Panc1 (cell line): Measurements from ENCODE around the gene RIMOC1. TPM values are rescaled to one million over a fixed set of nuclear protein-coding genes. Genes with fewer than 3 reads are reported as not detected.

Experiments used
- ATAC-seq: fragments of 200-7000 bp; cut with Tn5 transposase; 2 replicates; pipeline ENCODE4 v1.9.1; 2020; ENCODE audit warnings: mild to moderate bottlenecking, moderate library complexity
- BruUV-seq: library from RNA; stranded (reverse); fragments of 400-500 nt; replicated peaks from 2 replicates; lab custom pipeline; 2021; lab: Mats Ljungman, UMichigan
- CTCF ChIA-PET: fragments of 300-600 bp; sonication (Branson Sonifier 250); formaldehyde crosslinking; loops from one replicate; lab custom pipeline; 2022; ENCODE audit warnings: antibody characterized with exemption; lab: Charles Lee
- POLR2A ChIA-PET: fragments of 300-600 bp; sonication (Branson Sonifier 250); formaldehyde crosslinking; loops from one replicate; lab custom pipeline; 2022; ENCODE audit warnings: antibody characterized with exemption; lab: Charles Lee
- DNase-seq: peaks from one replicate; pipeline ENCODE4 v3.0.0-alpha.2; 2010; ENCODE audit warnings: low read depth, low spot score
- H3K27ac ChIP-seq: 2 replicates; pipeline ENCODE4 v1.5.1; 2011; ENCODE audit warnings: mild to moderate bottlenecking, low read length, inconsistent platforms
- H3K27me3 ChIP-seq: fragments of 200-500 bp; sonication (Bioruptor generic); 2 replicates; pipeline ENCODE4 v1.6.0; 2014; ENCODE audit warnings: low read length, inconsistent platforms; ENCODE audit not compliant: control insufficient read depth, insufficient read depth
- H3K36me3 ChIP-seq: fragments of 200-500 bp; sonication (Bioruptor generic); 2 replicates; pipeline ENCODE4 v1.5.1; 2014; ENCODE audit warnings: inconsistent platforms, mild to moderate bottlenecking, low read length, moderate library complexity; ENCODE audit not compliant: control insufficient read depth, insufficient read depth
- H3K4me1 ChIP-seq: 2 replicates; pipeline ENCODE4 v1.5.1; 2011; ENCODE audit warnings: inconsistent platforms, mild to moderate bottlenecking, low read length, moderate library complexity; ENCODE audit not compliant: control insufficient read depth, insufficient read depth
- H3K4me3 ChIP-seq, 2 experiments: 2 replicates each; pipeline ENCODE4 v1.5.1; 2011 to 2012; ENCODE audit warnings: low read depth in 2 of 2, low read length in 2 of 2, mild to moderate bottlenecking in 2 of 2, inconsistent platforms in 1 of 2, moderate library complexity in 1 of 2
- H3K9me3 ChIP-seq: fragments of 200-500 bp; sonication (Bioruptor generic); 2 replicates; pipeline ENCODE4 v1.5.1; 2014; ENCODE audit warnings: low read depth, mild to moderate bottlenecking, inconsistent platforms, low read length, moderate library complexity; ENCODE audit not compliant: control insufficient read depth, insufficient read depth
- CTCF ChIP-seq: fragments of 450-650 bp; IDR thresholded peaks from 2 replicates; pipeline ENCODE4 v1.5.1; 2017; ENCODE audit warnings: mild to moderate bottlenecking
- POLR2AphosphoS5 ChIP-seq: IDR thresholded peaks from 2 replicates; pipeline ENCODE4 v1.6.1; 2012; ENCODE audit warnings: mild to moderate bottlenecking, low read depth, low read length, moderate library complexity
- SIN3A ChIP-seq: IDR thresholded peaks from 2 replicates; pipeline ENCODE4 v1.6.1; 2012; ENCODE audit warnings: low read depth, mild to moderate bottlenecking, low read length, moderate library complexity, borderline replicate concordance; ENCODE audit not compliant: insufficient read depth
- TCF7L2 ChIP-seq: IDR thresholded peaks from 2 replicates; pipeline ENCODE4 v1.6.1; 2011; ENCODE audit warnings: mild to moderate bottlenecking, low read depth, low read length, inconsistent platforms
- in situ Hi-C: cut with HindIII; loops from 2 replicates; pipeline ENCODE4 v1.10.0; 2016; ENCODE audit warnings: low sequenced_read_pairs, low pct_unique_long_range_greater_than_20kb
- intact Hi-C: fragments of 100-400 bp; cut with micrococcal nuclease; formaldehyde crosslinking; loops from one replicate; pipeline ENCODE4 v1.10.0; 2022; ENCODE audit not compliant: unreplicated experiment
- total RNA-seq: library from RNA; stranded (reverse); gene quantifications from one replicate; pipeline ENCODE4 v1.2.1, GENCODE V29; 2021; ENCODE audit not compliant: unreplicated experiment
- TF ChIP-seq, protein P1 (sequence below), 2 experiments: IDR thresholded peaks; 2 replicates each; pipeline ENCODE4 v1.6.1; 2011 to 2012; ENCODE audit warnings: low read depth in 2 of 2, control low read depth in 1 of 2, low read length in 1 of 2, mild to moderate bottlenecking in 1 of 2, moderate library complexity in 1 of 2; ENCODE audit not compliant: insufficient read depth in 1 of 2

Gene RIMOC1
- total RNA-seq, 1 experiment from 2014 or later, result 24.5 TPM

DNA sequence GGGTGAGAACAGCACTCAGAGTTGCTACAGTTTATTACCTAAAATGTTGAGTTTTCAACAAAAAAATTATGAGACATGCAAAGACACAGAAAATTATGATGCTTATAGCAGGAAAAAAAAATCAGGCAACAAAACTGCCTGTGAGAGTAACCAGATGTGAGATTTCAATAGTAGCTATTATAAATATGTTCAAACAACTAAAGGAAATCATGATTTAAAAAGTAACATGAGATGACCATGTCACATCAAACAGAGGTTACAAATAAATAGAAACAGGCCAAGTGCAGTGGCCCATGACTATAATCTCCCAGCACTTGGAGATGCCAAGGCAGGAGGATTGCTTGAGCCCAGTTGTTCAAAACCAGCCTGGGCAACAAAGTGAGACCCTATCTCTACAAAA, 12.1 kb upstream of the RIMOC1 start:
- CTCF ChIA-PET, result no interaction called here
- intact Hi-C loops, result no loop called here

DNA sequence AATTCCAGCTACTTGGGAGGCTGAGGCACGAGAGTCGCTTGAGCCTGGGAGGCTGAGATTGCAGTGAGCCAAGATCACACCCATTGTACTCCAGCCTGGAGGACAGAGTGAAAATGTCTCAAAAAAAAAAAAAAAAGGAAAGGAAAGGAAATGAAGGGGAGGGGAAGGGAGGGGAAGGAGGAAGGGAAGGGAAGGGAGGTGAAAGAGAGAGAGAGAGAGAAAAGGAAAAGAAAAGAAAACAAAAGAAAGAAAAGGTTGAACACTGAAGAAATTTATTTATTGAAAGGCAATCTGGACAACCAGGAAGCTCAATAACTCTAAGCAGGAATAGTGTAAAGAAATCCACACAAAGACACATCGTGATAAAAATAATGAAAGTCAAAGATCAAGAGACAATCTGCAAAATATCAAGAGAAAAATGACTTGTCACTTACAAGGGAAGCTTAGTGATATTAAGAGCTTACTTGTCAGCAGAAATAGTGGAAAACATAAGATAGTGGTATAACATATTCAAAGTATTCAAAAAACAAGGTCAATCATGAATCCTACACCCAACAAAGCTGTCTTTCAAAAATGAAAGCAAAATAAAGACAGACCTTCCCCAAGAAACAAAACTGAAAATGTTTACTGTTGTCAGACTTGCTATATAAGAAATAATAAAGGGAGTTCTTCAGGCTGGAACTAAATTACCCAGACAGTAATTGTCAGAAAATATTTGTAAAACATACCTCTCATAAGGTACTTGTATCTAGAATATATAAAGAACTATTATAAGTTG, 10.9 kb upstream of the RIMOC1 start:
- no peaks in the 10 kb centered on the region for H3K36me3 ChIP-seq
- no peak overlapping the region for H3K4me3 ChIP-seq
- H3K27me3 ChIP-seq, result peaks cover 14% of the 10 kb centered on the region
- ChIA-PET POLR2A (no interaction called here), CTCF (no interaction called here)
- no peaks in the 10 kb centered on the region for H3K4me1 ChIP-seq
- intact Hi-C loops (no loop called here), in situ Hi-C loops (no loop called here)
- DNase-seq, result no peak
- H3K9me3 ChIP-seq, result no peaks in the 10 kb centered on the region
- no peak overlapping the region for H3K27ac ChIP-seq
- TF ChIP-seq CTCF (no peak), POLR2AphosphoS5 (no peak), TCF7L2 (no peak), SIN3A (no peak)
- TF ChIP-seq, protein P1, sequence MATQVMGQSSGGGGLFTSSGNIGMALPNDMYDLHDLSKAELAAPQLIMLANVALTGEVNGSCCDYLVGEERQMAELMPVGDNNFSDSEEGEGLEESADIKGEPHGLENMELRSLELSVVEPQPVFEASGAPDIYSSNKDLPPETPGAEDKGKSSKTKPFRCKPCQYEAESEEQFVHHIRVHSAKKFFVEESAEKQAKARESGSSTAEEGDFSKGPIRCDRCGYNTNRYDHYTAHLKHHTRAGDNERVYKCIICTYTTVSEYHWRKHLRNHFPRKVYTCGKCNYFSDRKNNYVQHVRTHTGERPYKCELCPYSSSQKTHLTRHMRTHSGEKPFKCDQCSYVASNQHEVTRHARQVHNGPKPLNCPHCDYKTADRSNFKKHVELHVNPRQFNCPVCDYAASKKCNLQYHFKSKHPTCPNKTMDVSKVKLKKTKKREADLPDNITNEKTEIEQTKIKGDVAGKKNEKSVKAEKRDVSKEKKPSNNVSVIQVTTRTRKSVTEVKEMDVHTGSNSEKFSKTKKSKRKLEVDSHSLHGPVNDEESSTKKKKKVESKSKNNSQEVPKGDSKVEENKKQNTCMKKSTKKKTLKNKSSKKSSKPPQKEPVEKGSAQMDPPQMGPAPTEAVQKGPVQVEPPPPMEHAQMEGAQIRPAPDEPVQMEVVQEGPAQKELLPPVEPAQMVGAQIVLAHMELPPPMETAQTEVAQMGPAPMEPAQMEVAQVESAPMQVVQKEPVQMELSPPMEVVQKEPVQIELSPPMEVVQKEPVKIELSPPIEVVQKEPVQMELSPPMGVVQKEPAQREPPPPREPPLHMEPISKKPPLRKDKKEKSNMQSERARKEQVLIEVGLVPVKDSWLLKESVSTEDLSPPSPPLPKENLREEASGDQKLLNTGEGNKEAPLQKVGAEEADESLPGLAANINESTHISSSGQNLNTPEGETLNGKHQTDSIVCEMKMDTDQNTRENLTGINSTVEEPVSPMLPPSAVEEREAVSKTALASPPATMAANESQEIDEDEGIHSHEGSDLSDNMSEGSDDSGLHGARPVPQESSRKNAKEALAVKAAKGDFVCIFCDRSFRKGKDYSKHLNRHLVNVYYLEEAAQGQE (IDR thresholded peaks at IDR 0.05; ENCODE audit: insufficient read depth in 1 of 2, low read depth in 2 of 2, low read length in 1 of 2), result no peak
- no TSS peak for BruUV-seq
- no peak for ATAC-seq

More for the DNA sequence above, 12.1 kb upstream of the RIMOC1 start:
- H3K36me3 ChIP-seq, result no peaks in the 10 kb centered on the region
- H3K9me3 ChIP-seq, result 0 out of 2 replicates have a peak, but pooled peaks cover under 1% of the 10 kb centered on the region
- DNase-seq (no peak), ATAC-seq (no peak)
- BruUV-seq, result no TSS peak
- POLR2A ChIA-PET, result no interaction called here
- in situ Hi-C loops, result no loop called here
- H3K4me1 ChIP-seq, result no peaks in the 10 kb centered on the region
- H3K4me3 ChIP-seq, result no peak overlapping the region
- peaks cover 10% of the 10 kb centered on the region for H3K27me3 ChIP-seq
- TF ChIP-seq CTCF (no peak), SIN3A (no peak)
- H3K27ac ChIP-seq, result no peak overlapping the region
